CD4-positive, alpha-beta T cell (primary cell): ENCODE measurements around the gene GTF2H3. TPM values are rescaled to one million over a fixed set of nuclear protein-coding genes. Genes with fewer than 3 reads are reported as not detected.

Experiments used
- ATAC-seq: fragments of 200-7000 bp; cut with Tn5 transposase; one replicate; pipeline ENCODE4 v1.10.0; 2022; ENCODE audit warnings: mild to moderate bottlenecking; ENCODE audit not compliant: poor library complexity
- CTCF ChIA-PET: fragments of 350-600 bp; sonication (Branson Sonifier 250); formaldehyde crosslinking; loops from one replicate; lab custom pipeline; 2021; ENCODE audit warnings: antibody characterized with exemption, inconsistent platforms; lab: Charles Lee
- POLR2A ChIA-PET: fragments of 350-600 bp; sonication (Branson Sonifier 250); formaldehyde crosslinking; loops from one replicate; lab custom pipeline; 2021; ENCODE audit warnings: antibody characterized with exemption, inconsistent platforms; lab: Charles Lee
- DNase-seq, 14 experiments: peaks; one replicate each; pipeline ENCODE4 v3.0.0-alpha.2; 2013 to 2020; ENCODE audit warnings: mixed read lengths in 2 of 14
- H3K27ac ChIP-seq, 2 donors: one replicate each; pipeline versions ENCODE4 v1.5.1 to v1.7.0; 2013; ENCODE audit warnings: low read length in 2 of 2, low read depth in 1 of 2, mild to moderate bottlenecking in 1 of 2
- H3K27me3 ChIP-seq, 2 experiments: 1 replicate in 1 of 2; 2 replicates in 1 of 2; pipeline versions ENCODE4 v1.6.1 to v1.7.0; 2013; ENCODE audit warnings: low read length in 2 of 2, control low read depth in 1 of 2, mild to moderate bottlenecking in 1 of 2, moderate library complexity in 1 of 2; ENCODE audit not compliant: insufficient read depth in 2 of 2, control insufficient read depth in 1 of 2
- H3K36me3 ChIP-seq: one replicate; pipeline ENCODE4 v1.6.1; 2013; ENCODE audit warnings: low read length, control low read depth; ENCODE audit not compliant: insufficient read depth
- H3K4me1 ChIP-seq: one replicate; pipeline ENCODE4 v1.6.1; 2013; ENCODE audit warnings: low read length, control low read depth; ENCODE audit not compliant: insufficient read depth
- H3K4me3 ChIP-seq: one replicate; pipeline ENCODE4 v1.5.1; 2013; ENCODE audit warnings: mild to moderate bottlenecking, low read length, moderate library complexity
- H3K9me3 ChIP-seq, 2 experiments: 1 replicate in 1 of 2; 2 replicates in 1 of 2; pipeline versions ENCODE4 v1.6.1 to v1.7.0; 2013; ENCODE audit warnings: low read length in 2 of 2, mild to moderate bottlenecking in 2 of 2, control low read depth in 1 of 2, moderate library complexity in 1 of 2; ENCODE audit not compliant: control insufficient read depth in 1 of 2, insufficient read depth in 1 of 2
- H3K27ac Mint-ChIP-seq: one replicate; pipeline ENCODE4 v1.8.0; 2020; ENCODE audit warnings: mixed read lengths
- H3K27me3 Mint-ChIP-seq: one replicate; pipeline ENCODE4 v1.8.0; 2021; ENCODE audit warnings: mixed read lengths
- H3K36me3 Mint-ChIP-seq: one replicate; pipeline ENCODE4 v1.8.0; 2021; ENCODE audit warnings: low read depth, mixed read lengths
- H3K4me1 Mint-ChIP-seq: one replicate; pipeline ENCODE4 v1.8.0; 2021; ENCODE audit warnings: low read depth, mixed read lengths
- H3K4me3 Mint-ChIP-seq: one replicate; pipeline ENCODE4 v1.8.0; 2020; ENCODE audit warnings: mild to moderate bottlenecking, mixed read lengths
- H3K9me3 Mint-ChIP-seq: one replicate; pipeline ENCODE4 v1.8.0; 2020; ENCODE audit warnings: mixed read lengths
- intact Hi-C, 2 experiments: fragments of 100-400 bp; cut with DNase I in 1 of 2; cut with micrococcal nuclease in 1 of 2; formaldehyde crosslinking; loops; one replicate each; pipeline versions ENCODE4 v1.15.1 to v1.9.0; 2023 to 2025; cut with DNase I, micrococcal nuclease
- total RNA-seq, 174 experiments: library from RNA in 2 of 174; stranded (reverse) in 2 of 174; gene quantifications; one replicate each; pipeline ENCODE4 v1.2.3 and lab custom pipeline; 2021 to 2026
- TF ChIP-seq, protein P1 (sequence below): fragments of 200-600 bp; IDR thresholded peaks from one replicate; pipeline ENCODE4 v1.8.0; 2022; ENCODE audit warnings: antibody characterized with exemption, mild to moderate bottlenecking

The GTF2H3 gene
- total RNA-seq, 2 experiments from 2014 or later = 12.3 to 12.9 TPM

DNA sequence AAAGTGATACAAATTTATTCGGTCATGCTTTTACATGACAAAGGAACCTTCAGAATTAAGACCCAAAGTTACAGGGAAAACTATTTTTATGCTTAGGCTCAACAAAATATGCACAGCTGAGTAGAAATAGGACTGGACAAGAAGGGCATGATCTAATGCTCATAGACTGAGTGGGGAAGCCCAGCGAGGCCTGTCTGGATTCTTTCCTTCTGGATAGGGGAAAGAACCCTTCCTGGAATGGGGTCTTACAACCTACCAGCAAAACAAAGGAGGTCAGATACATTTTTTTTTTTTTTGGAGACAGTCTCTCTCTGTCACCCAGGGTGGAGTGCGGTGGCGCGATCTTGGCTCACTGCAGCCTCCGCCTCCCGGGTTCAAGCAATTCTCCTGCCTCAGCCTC is 33.9 kb upstream of the GTF2H3 start:
- DNase-seq (no peak), ATAC-seq (no peak)
- TF ChIP-seq, protein P1, sequence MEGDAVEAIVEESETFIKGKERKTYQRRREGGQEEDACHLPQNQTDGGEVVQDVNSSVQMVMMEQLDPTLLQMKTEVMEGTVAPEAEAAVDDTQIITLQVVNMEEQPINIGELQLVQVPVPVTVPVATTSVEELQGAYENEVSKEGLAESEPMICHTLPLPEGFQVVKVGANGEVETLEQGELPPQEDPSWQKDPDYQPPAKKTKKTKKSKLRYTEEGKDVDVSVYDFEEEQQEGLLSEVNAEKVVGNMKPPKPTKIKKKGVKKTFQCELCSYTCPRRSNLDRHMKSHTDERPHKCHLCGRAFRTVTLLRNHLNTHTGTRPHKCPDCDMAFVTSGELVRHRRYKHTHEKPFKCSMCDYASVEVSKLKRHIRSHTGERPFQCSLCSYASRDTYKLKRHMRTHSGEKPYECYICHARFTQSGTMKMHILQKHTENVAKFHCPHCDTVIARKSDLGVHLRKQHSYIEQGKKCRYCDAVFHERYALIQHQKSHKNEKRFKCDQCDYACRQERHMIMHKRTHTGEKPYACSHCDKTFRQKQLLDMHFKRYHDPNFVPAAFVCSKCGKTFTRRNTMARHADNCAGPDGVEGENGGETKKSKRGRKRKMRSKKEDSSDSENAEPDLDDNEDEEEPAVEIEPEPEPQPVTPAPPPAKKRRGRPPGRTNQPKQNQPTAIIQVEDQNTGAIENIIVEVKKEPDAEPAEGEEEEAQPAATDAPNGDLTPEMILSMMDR = no peak
- no peak overlapping the region for H3K4me3 ChIP-seq
- H3K27ac ChIP-seq = no peak overlapping the region
- no peaks in the 10 kb centered on the region for H3K27me3 ChIP-seq
- Mint-ChIP-seq H3K9me3 (no peaks in the 10 kb centered on the region), H3K36me3 (peaks cover 48% of the 10 kb centered on the region), H3K27me3 (no peaks in the 10 kb centered on the region), H3K4me1 (peaks cover 30% of the 10 kb centered on the region), H3K27ac (peak overlapping the region; percentile 70), H3K4me3 (peak overlapping the region; percentile 74)
- peaks cover 33% of the 10 kb centered on the region for H3K36me3 ChIP-seq
- ChIA-PET CTCF (no interaction called here), POLR2A (no interaction called here)
- no peaks in the 10 kb centered on the region for H3K9me3 ChIP-seq
- H3K4me1 ChIP-seq = peaks cover 27% of the 10 kb centered on the region
- intact Hi-C loops = loop anchor here in 1 of 2 experiments (5.0 kb wide), 4 partner anchors 137 to 1072 kb away; partner anchors contain the start of genes KNTC1, OGFOD2, RSRC2 and SBNO1

DNA sequence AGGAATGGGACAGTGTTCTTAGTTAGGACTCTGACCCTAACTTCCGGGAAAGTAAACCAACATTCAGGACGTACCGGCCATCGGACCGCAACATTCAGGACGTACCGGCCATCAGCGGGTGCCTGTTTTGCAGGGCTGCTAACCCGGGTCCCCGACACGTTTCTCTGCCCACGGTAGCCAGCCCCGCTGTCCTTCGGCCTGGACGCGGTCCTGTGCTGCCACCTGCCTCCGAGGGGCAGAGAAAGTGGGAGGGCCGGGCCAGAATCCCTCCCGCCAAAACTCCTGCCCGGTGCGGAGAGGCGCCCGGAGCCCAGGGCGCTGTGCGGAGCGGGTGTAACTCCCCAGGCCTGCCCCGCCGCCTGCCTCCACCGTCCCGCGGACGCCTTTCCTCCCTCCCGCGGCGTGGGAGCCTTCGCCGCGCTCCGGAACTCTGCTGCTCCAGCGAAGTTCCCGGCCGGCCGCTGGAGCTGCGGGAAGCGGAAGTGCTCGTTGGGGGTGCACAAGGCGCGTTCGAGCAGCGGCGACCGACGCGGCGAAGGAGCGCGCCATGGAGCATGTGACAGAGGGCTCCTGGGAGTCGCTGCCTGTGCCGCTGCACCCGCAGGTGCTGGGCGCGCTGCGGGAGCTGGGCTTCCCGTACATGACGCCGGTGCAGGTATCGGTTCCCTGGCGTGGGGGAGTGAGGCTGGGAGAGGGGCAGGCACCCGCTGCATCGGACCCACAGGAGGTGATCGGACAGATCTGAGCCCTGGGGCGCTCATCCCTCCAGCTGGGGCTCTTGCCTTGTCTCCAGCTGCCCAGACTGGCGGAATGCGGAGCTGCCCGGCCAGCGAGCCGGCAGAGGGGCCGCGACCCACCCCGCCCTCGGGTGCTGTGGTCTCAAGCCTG is 31.8 kb upstream of the GTF2H3 start, which contains the start of gene DDX55:
TSS of gene DDX55 (plus strand) at position 498 of the 888 bp plus-strand sequence. CDS start at position 548, 50 bp downstream.
- intact Hi-C loops = loop anchor here (1.0 to 5.0 kb wide), 5 partner anchors 31 to 1075 kb away; partner anchors contain the start of genes EIF2B1 (in 2 of the 2), GTF2H3 (in 2 of the 2), KNTC1 (in 1 of the 2) and OGFOD2 (in 1 of the 2)
- peaks cover 33% of the 10 kb centered on the region for H3K36me3 ChIP-seq
- peak; percentile 93 for ATAC-seq

More for the DNA sequence above, 31.8 kb upstream of the GTF2H3 start, which contains the start of gene DDX55:
- Mint-ChIP-seq H3K4me1 (peaks cover 33% of the 10 kb centered on the region), H3K9me3 (no peaks in the 10 kb centered on the region), H3K27me3 (no peaks in the 10 kb centered on the region), H3K4me3 (peak within 1 kb of the TSS; percentile 98), H3K27ac (peak within 1 kb of the TSS; percentile 76), H3K36me3 (peaks cover 50% of the 10 kb centered on the region)
- TF ChIP-seq, protein P1 = peak; percentile 54
- peaks cover 27% of the 10 kb centered on the region for H3K4me1 ChIP-seq
- POLR2A ChIA-PET = interaction anchor here (0.6 to 2.9 kb wide), 19 partner anchors 10 to 1101 kb away, joined by 3 to 20 read pairs (median 4); partner anchors contain the start of genes ATP6V0A2, EIF2B1, GTF2H3 and KMT5A
- DNase-seq = peak; percentile 78 to 95 (median 84)
- H3K27me3 ChIP-seq = no peaks in the 10 kb centered on the region
- H3K9me3 ChIP-seq = no peaks in the 10 kb centered on the region
- peak within 1 kb of the TSS; percentile 85 to 89 for H3K27ac ChIP-seq
- H3K4me3 ChIP-seq = peak within 1 kb of the TSS; percentile 98
- CTCF ChIA-PET = interaction anchor here (0.6 to 2.0 kb wide), 4 partner anchors 11 to 933 kb away, joined by 5 to 11 read pairs (median 6); partner anchors contain the start of gene SBNO1
